Lower leg skin (tissue), 3 donors: ENCODE data around the gene TXNDC9.

Source experiments
- POLR2A ChIP-seq, 2 donors: fragments of 450-650 bp; IDR thresholded peaks; one replicate each; pipeline ENCODE4 v1.6.1; 2016 to 2017; ENCODE audit warnings: antibody characterized with exemption in 2 of 2, mild to moderate bottlenecking in 1 of 2, moderate library complexity in 1 of 2
- TF ChIP-seq, protein P1 (sequence below), 3 donors: fragments of 450-650 bp; IDR thresholded peaks; one replicate each; pipeline ENCODE4 v1.5.1; 2016; ENCODE audit warnings: antibody characterized with exemption in 3 of 3, mild to moderate bottlenecking in 3 of 3, moderate library complexity in 2 of 3

DNA sequence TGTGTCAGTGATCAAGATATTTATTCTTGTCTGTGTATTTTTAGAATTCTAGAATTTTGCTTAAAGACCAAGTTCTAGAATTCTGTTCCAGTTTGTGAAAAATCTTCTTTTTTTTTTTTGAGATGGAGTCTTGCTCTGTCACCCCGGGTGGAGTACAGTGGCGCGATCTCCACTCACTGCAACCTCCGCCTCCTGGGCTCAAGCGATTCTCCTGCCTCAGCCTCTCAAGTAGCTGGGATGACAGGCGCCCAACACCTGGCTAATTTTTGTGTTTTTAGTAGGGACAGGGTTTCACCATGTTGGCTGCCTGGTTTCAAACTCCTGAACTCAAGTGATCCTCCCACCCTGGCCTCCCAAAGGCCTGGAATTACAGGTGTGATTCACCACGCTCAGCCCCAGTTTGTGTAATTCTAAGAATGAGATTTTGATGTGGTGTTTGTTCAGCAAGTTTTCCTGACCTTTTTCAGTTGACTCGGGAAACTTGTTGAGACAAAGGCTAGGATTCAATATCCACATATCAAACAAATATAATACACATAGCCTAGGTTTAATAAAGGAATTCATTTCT, 4.6 kb upstream of the TXNDC9 start:
- TF ChIP-seq, protein P1, sequence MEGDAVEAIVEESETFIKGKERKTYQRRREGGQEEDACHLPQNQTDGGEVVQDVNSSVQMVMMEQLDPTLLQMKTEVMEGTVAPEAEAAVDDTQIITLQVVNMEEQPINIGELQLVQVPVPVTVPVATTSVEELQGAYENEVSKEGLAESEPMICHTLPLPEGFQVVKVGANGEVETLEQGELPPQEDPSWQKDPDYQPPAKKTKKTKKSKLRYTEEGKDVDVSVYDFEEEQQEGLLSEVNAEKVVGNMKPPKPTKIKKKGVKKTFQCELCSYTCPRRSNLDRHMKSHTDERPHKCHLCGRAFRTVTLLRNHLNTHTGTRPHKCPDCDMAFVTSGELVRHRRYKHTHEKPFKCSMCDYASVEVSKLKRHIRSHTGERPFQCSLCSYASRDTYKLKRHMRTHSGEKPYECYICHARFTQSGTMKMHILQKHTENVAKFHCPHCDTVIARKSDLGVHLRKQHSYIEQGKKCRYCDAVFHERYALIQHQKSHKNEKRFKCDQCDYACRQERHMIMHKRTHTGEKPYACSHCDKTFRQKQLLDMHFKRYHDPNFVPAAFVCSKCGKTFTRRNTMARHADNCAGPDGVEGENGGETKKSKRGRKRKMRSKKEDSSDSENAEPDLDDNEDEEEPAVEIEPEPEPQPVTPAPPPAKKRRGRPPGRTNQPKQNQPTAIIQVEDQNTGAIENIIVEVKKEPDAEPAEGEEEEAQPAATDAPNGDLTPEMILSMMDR (IDR thresholded peaks at IDR 0.05) = no peak
- no peak for TF ChIP-seq POLR2A (IDR thresholded peaks at IDR 0.05)
